H1 (cell line): Measurements from ENCODE around the gene ARNT2. TPM values are rescaled to one million over a fixed set of nuclear protein-coding genes. Genes with fewer than 3 reads are reported as not detected.

ENCODE experiments used
- CTCF ChIA-PET: fragments of 300-600 bp; sonication (Branson Sonifier 250); formaldehyde crosslinking; loops from one replicate; lab custom pipeline; 2021; ENCODE audit not compliant: partially characterized antibody; lab: Charles Lee
- POLR2A ChIA-PET: fragments of 300-600 bp; sonication (Branson Sonifier 250); formaldehyde crosslinking; loops from one replicate; lab custom pipeline; 2021; ENCODE audit warnings: inconsistent platforms; ENCODE audit not compliant: partially characterized antibody; lab: Charles Lee
- DNase-seq, 2 experiments: peaks; one replicate each; pipeline versions ENCODE4 v3.0.0 to v3.0.0-alpha.2; 2010 to 2022; ENCODE audit warnings: low spot score in 2 of 2, low read depth in 1 of 2, mixed read lengths in 1 of 2
- FAIRE-seq: peaks from 2 replicates; lab custom pipeline; 2011; peaks lifted over from hg19 to GRCh38; lab: Jason Lieb, UNC
- H2AFZ ChIP-seq: 2 replicates; pipeline ENCODE4 v1.8.1; 2012; ENCODE audit warnings: low read length, inconsistent platforms
- H2AK5ac ChIP-seq: 2 replicates; pipeline ENCODE4 v1.6.1; 2013; ENCODE audit warnings: low read depth, low read length
- H2BK120ac ChIP-seq: replicated peaks from 2 replicates; pipeline ENCODE3; 2013; ENCODE audit warnings: low read depth, low read length, inconsistent platforms
- H2BK12ac ChIP-seq: 2 replicates; pipeline ENCODE4 v1.6.1; 2013; ENCODE audit warnings: low read depth, low read length
- H2BK15ac ChIP-seq: 2 replicates; pipeline ENCODE4 v1.6.1; 2013; ENCODE audit warnings: low read length
- H2BK20ac ChIP-seq: 2 replicates; pipeline ENCODE4 v1.6.1; 2013; ENCODE audit warnings: low read length
- H2BK5ac ChIP-seq: 2 replicates; pipeline ENCODE4 v1.6.1; 2013; ENCODE audit warnings: low read depth, low read length
- H3K14ac ChIP-seq: 2 replicates; pipeline ENCODE4 v1.6.1; 2013; ENCODE audit warnings: inconsistent platforms; ENCODE audit not compliant: insufficient read length
- H3K18ac ChIP-seq: 2 replicates; pipeline ENCODE4 v1.6.1; 2013; ENCODE audit warnings: low read length; ENCODE audit errors: extremely low read depth
- H3K23ac ChIP-seq: 2 replicates; pipeline ENCODE4 v1.6.1; 2013; ENCODE audit warnings: inconsistent platforms; ENCODE audit not compliant: insufficient read length
- H3K23me2 ChIP-seq: 2 replicates; pipeline ENCODE4 v1.6.1; 2013; ENCODE audit warnings: low read depth, low read length
- H3K27ac ChIP-seq: 2 replicates; pipeline ENCODE4 v1.6.1; 2011; ENCODE audit warnings: low read depth, low read length, inconsistent platforms
- H3K27me3 ChIP-seq, 4 experiments: replicated peaks in 1 of 4; 1 replicate in 1 of 4; 2 replicates in 3 of 4; pipeline versions ENCODE4 v1.6.1 to v1.8.1; 2011 to 2013; ENCODE audit warnings: low read length in 3 of 4, mild to moderate bottlenecking in 3 of 4, inconsistent platforms in 2 of 4, mixed read lengths in 2 of 4, moderate library complexity in 1 of 4; ENCODE audit not compliant: control insufficient read depth in 3 of 4, insufficient read depth in 3 of 4; ENCODE audit errors: extremely low read depth in 1 of 4
- H3K36me3 ChIP-seq, 4 experiments: 2 replicates each; pipeline versions ENCODE4 v1.6.1 to v1.8.1; 2011 to 2013; ENCODE audit warnings: mild to moderate bottlenecking in 4 of 4, low read length in 3 of 4, moderate library complexity in 2 of 4, control low read depth in 1 of 4, inconsistent platforms in 1 of 4; ENCODE audit not compliant: insufficient read depth in 4 of 4, control insufficient read depth in 2 of 4
- H3K4ac ChIP-seq: replicated peaks from 2 replicates; pipeline ENCODE3; 2013; ENCODE audit warnings: low read length, low read depth, mixed read lengths, inconsistent platforms; ENCODE audit not compliant: insufficient read length
- H3K4me1 ChIP-seq, 4 experiments: replicated peaks in 1 of 4; 1 replicate in 1 of 4; 2 replicates in 3 of 4; pipeline versions ENCODE4 v1.6.1 to v1.8.1; 2011 to 2013; ENCODE audit warnings: low read length in 3 of 4, inconsistent platforms in 2 of 4, mixed read lengths in 1 of 4; ENCODE audit not compliant: insufficient read depth in 4 of 4, control insufficient read depth in 3 of 4
- H3K4me2 ChIP-seq, 2 experiments: 2 replicates each; pipeline versions ENCODE4 v1.6.1 to v1.8.1; 2011 to 2013; ENCODE audit warnings: low read depth in 2 of 2, low read length in 2 of 2, control low read depth in 1 of 2, inconsistent platforms in 1 of 2, mild to moderate bottlenecking in 1 of 2; ENCODE audit not compliant: insufficient read depth in 1 of 2
- H3K4me3 ChIP-seq, 4 experiments: fragments of 200-600, 300-600 bp in 1 of 4; sonication (generic), shearing (Covaris generic), sonication (Bioruptor Twin) in 1 of 4; 2 replicates each; pipeline versions ENCODE4 v1.5.1 to v1.8.1; 2011 to 2016; ENCODE audit warnings: low read length in 4 of 4, low read depth in 3 of 4, control low read depth in 2 of 4, inconsistent platforms in 2 of 4, mild to moderate bottlenecking in 2 of 4, mixed read lengths in 1 of 4, moderate library complexity in 1 of 4; ENCODE audit not compliant: insufficient read depth in 2 of 4; ENCODE audit errors: extremely low read depth in 1 of 4
- H3K56ac ChIP-seq: replicated peaks from 2 replicates; pipeline ENCODE3; 2013; ENCODE audit warnings: low read depth, mild to moderate bottlenecking, mixed read lengths, low read length, inconsistent platforms; ENCODE audit not compliant: insufficient read length
- H3K79me1 ChIP-seq: 2 replicates; pipeline ENCODE4 v1.6.1; 2013; ENCODE audit warnings: low read depth, low read length, control low read depth
- H3K79me2 ChIP-seq, 2 experiments: 2 replicates each; pipeline versions ENCODE4 v1.6.1 to v1.8.1; 2012 to 2013; ENCODE audit warnings: low read length in 2 of 2, mild to moderate bottlenecking in 2 of 2, inconsistent platforms in 1 of 2; ENCODE audit not compliant: insufficient read depth in 2 of 2, control insufficient read depth in 1 of 2
- H3K9ac ChIP-seq, 4 experiments: replicated peaks in 1 of 4; 1 replicate in 1 of 4; 2 replicates in 3 of 4; pipeline versions ENCODE4 v1.6.1 to v1.8.1; 2011 to 2013; ENCODE audit warnings: low read depth in 3 of 4, low read length in 3 of 4, control low read depth in 2 of 4, mild to moderate bottlenecking in 2 of 4, moderate library complexity in 2 of 4, inconsistent platforms in 1 of 4; ENCODE audit errors: extremely low read depth in 1 of 4
- H3K9me3 ChIP-seq, 2 experiments: 2 replicates each; pipeline versions ENCODE4 v1.6.1 to v1.8.1; 2012 to 2013; ENCODE audit warnings: mild to moderate bottlenecking in 2 of 2, moderate library complexity in 2 of 2, control low read depth in 1 of 2, inconsistent platforms in 1 of 2, low read depth in 1 of 2, low read length in 1 of 2, mixed read lengths in 1 of 2; ENCODE audit not compliant: insufficient read depth in 2 of 2
- H4K20me1 ChIP-seq, 2 experiments: replicated peaks in 1 of 2; 2 replicates each; pipeline versions ENCODE3 to v1.8.1; 2011 to 2013; ENCODE audit warnings: inconsistent platforms in 2 of 2, low read length in 2 of 2, mild to moderate bottlenecking in 1 of 2; ENCODE audit not compliant: insufficient read depth in 2 of 2, control insufficient read depth in 1 of 2
- H4K5ac ChIP-seq: 2 replicates; pipeline ENCODE4 v1.6.1; 2013; ENCODE audit warnings: low read length, low read depth, mixed read lengths, inconsistent platforms; ENCODE audit not compliant: insufficient read length
- H4K8ac ChIP-seq: 2 replicates; pipeline ENCODE4 v1.8.0; 2013; ENCODE audit warnings: mild to moderate bottlenecking, moderate library complexity, low read length, inconsistent platforms; ENCODE audit not compliant: insufficient read depth; ENCODE audit errors: extremely low read depth
- H4K91ac ChIP-seq: replicated peaks from 2 replicates; pipeline ENCODE3; 2013; ENCODE audit warnings: low read length, mixed read lengths, inconsistent platforms; ENCODE audit not compliant: insufficient read length
- CBX8 ChIP-seq: fragments of 300-800, 300-1000 bp; sonication (generic); IDR thresholded peaks from 2 replicates; pipeline ENCODE4 v1.7.1; 2016; ENCODE audit warnings: low read depth, low read length, borderline replicate concordance
- NANOG ChIP-seq: IDR thresholded peaks from 2 replicates; pipeline ENCODE4 v1.6.1; 2011; ENCODE audit warnings: low read length, low read depth, mild to moderate bottlenecking, inconsistent platforms; ENCODE audit not compliant: insufficient read depth, poor library complexity, severe bottlenecking
- RXRA ChIP-seq: IDR thresholded peaks from 2 replicates; pipeline ENCODE4 v1.6.1; 2011; ENCODE audit warnings: low read depth, mild to moderate bottlenecking, low read length, moderate library complexity; ENCODE audit not compliant: insufficient read depth
- SP2 ChIP-seq: IDR thresholded peaks from 2 replicates; pipeline ENCODE4 v1.6.1; 2012; ENCODE audit warnings: mild to moderate bottlenecking, low read length, inconsistent platforms
- WGBS, 2 experiments: shearing (Covaris generic) in 1 of 2; methylation state at CpG; one replicate each; pipeline versions ENCODE4 v1.1.6 to v1.1.7; 2013 to 2015; ENCODE audit warnings: low lambda C conversion rate in 2 of 2, mixed read lengths in 2 of 2, inconsistent platforms in 1 of 2, low coverage in 1 of 2, missing lambda C conversion rate in 1 of 2; ENCODE audit not compliant: insufficient replicate concordance in 2 of 2, insufficient coverage in 1 of 2, insufficient read length in 1 of 2; ENCODE audit errors: extremely low coverage in 1 of 2, missing lambda C conversion rate in 1 of 2; 5-methylcytosine and 5-hydroxymethylcytosine counted together
- polyA plus RNA-seq, 7 experiments: library from polyadenylated mRNA; depleted of rRNA in 3 of 7; stranded (reverse) in 5 of 7; unstranded in 2 of 7; fragments of >200 nt in 5 of 7; fragments of 200-250 nt in 2 of 7; gene quantifications; 1 replicate in 5 of 7; 2 replicates in 1 of 7; 4 replicates in 1 of 7; pipeline versions ENCODE4 v1.2.1 to v1.2.3, GENCODE V29; 2011 to 2013; ENCODE audit warnings: missing spikeins in 2 of 7, mixed read lengths in 2 of 7
- total RNA-seq: library from RNA; stranded (reverse); fragmentation: NEBNext Ultra II Directional; extraction: Animal tissue kit (Norgen Biotek cat#: 25700); gene quantifications from 2 replicates; pipeline ENCODE4 v1.2.1, GENCODE V29; 2021

ARNT2 gene
- total and polyA plus RNA-seq, 2 of the 8 experiments (the other 6 are each of a cell fraction or from before 2014, with no cell fraction given), result 9.5 to 14.6 TPM

DNA sequence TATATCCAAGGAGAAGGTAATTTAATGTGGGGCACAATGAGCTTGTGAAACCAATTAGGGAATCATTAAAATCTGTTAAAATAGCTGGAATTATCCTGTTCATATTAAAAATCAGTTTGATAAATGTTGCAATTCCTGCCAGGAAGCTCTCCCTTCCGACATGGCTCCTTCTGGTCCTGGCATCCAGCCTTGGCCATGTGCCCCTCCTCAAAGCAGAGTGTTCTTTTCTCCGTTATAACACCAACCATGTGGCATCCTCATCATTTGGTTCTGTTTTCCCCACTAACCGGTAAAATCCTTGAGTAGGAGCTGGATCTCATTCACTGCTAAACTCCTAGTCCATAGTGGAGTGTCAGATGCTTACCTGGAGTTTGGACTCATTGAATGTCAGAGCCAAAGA lies 127.2 kb downstream of the ARNT2 start:
- Histone ChIP-seq H3K4me1 (peaks cover 0 to 6% (median 1%) of the 10 kb centered on the region in 4 experiments; a peak in 2 of 7 replicates), H4K8ac (no peak overlapping the region), H3K27ac (no peak overlapping the region), H2BK120ac (no peak overlapping the region), H4K91ac (no peak overlapping the region), H3K36me3 (peaks cover 0 to 3% (median 0%) of the 10 kb centered on the region in 4 experiments; a peak in 2 of 8 replicates), H3K23me2 (no peaks in the 10 kb centered on the region), H4K20me1 (no peaks in the 10 kb centered on the region), H3K4me3 (no peak overlapping the region), H2AFZ (no peak overlapping the region), H3K14ac (no peak overlapping the region), H3K4me2 (no peak overlapping the region), H3K18ac (no peak overlapping the region), H2AK5ac (no peak overlapping the region), H2BK15ac (no peak overlapping the region), H3K27me3 (no peaks in the 10 kb centered on the region), H2BK20ac (no peak overlapping the region), H3K23ac (no peak overlapping the region), H3K79me2 (no peaks in the 10 kb centered on the region), H3K79me1 (no peaks in the 10 kb centered on the region), H3K9ac (no peak overlapping the region), H3K9me3 (peaks cover 11 to 12% of the 10 kb centered on the region in 2 experiments; a peak in 3 of 4 replicates), H3K56ac (no peak overlapping the region), H4K5ac (no peak overlapping the region), H2BK12ac (no peak overlapping the region), H3K4ac (no peak overlapping the region), H2BK5ac (no peak overlapping the region)
- no peak for DNase-seq
- 93% methylated on average over 3 of the region's 3 CpGs; no CpG with 5 or more reads in 1 of the 2 experiments for WGBS, 2 experiments
- FAIRE-seq, result no peak
- ChIA-PET CTCF (interaction anchor here (1.4 to 1.6 kb wide), 2 partner anchors 56 to 248 kb away, joined by 3 to 4 read pairs; partner anchors contain the start of gene CEMIP), POLR2A (interaction anchor here (1.5 kb wide), 1 partner anchor 9 kb away, joined by 4 read pairs; no protein-coding TSS in a partner anchor)
- TF ChIP-seq RXRA, result no peak
- no peak for TF ChIP-seq SP2
- no peak for TF ChIP-seq NANOG
- TF ChIP-seq CBX8, result no peak
